Kidney epithelial cell (primary cell): ENCODE data around the gene MAPKAPK5. TPM values are rescaled to one million over a fixed set of nuclear protein-coding genes. Genes with fewer than 3 reads are reported as not detected.
"Not testable (repeated sequence)": the region's sequence is repeated elsewhere in the genome, so short reads cannot be mapped to it uniquely, and the experiment has no call there.

Experiments
- DNase-seq: peaks from one replicate; pipeline ENCODE4 v3.0.0-alpha.2; 2010; ENCODE audit warnings: low read depth
- H3K27me3 ChIP-seq: 2 replicates; pipeline ENCODE4 v1.6.0; 2011; ENCODE audit warnings: low read length; ENCODE audit not compliant: control insufficient read depth, insufficient read depth
- H3K36me3 ChIP-seq: 2 replicates; pipeline ENCODE4 v1.5.1; 2011; ENCODE audit warnings: low read length; ENCODE audit not compliant: control insufficient read depth, insufficient read depth
- H3K4me3 ChIP-seq: 2 replicates; pipeline ENCODE4 v1.5.1; 2011; ENCODE audit warnings: low read depth, mild to moderate bottlenecking, control low read depth, low read length
- total RNA-seq: library from RNA; depleted of rRNA; stranded (reverse); fragments of >200 nt; gene quantifications from 2 replicates; pipeline ENCODE4 v1.2.3, GENCODE V29; 2015
- TF ChIP-seq, protein P1 (sequence below): IDR thresholded peaks from 2 replicates; pipeline ENCODE4 v1.5.1; 2011; ENCODE audit warnings: mild to moderate bottlenecking, moderate library complexity, low read length, control low read depth, inconsistent platforms; ENCODE audit not compliant: insufficient read depth, poor library complexity, severe bottlenecking

The MAPKAPK5 gene
- total RNA-seq, 1 donor from 2014 or later: 58.2 TPM

DNA sequence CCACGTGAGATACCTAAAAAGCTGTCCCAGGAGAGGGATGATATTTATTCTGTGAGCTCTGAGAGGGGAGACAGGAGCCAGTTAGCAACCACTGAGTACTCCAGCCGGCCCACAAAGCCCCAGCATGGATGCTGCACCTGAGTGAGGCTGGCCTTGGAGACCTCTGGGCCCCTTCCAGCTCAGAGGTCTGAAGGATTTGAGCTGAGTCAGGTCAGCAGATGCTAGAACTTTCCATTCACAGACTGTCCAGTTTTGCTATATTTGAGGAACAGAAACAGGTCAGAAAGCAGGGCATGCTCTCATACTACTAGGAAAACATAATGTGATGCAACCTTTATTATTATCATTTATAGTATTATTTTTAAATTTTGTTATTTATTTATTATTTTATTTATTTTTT, 15.0 kb upstream of the MAPKAPK5 start:
- peaks cover 2% of the 10 kb centered on the region for H3K27me3 ChIP-seq
- TF ChIP-seq, protein P1, sequence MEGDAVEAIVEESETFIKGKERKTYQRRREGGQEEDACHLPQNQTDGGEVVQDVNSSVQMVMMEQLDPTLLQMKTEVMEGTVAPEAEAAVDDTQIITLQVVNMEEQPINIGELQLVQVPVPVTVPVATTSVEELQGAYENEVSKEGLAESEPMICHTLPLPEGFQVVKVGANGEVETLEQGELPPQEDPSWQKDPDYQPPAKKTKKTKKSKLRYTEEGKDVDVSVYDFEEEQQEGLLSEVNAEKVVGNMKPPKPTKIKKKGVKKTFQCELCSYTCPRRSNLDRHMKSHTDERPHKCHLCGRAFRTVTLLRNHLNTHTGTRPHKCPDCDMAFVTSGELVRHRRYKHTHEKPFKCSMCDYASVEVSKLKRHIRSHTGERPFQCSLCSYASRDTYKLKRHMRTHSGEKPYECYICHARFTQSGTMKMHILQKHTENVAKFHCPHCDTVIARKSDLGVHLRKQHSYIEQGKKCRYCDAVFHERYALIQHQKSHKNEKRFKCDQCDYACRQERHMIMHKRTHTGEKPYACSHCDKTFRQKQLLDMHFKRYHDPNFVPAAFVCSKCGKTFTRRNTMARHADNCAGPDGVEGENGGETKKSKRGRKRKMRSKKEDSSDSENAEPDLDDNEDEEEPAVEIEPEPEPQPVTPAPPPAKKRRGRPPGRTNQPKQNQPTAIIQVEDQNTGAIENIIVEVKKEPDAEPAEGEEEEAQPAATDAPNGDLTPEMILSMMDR: no peak
- DNase-seq: no peak
- H3K36me3 ChIP-seq: no peaks in the 10 kb centered on the region
- H3K4me3 ChIP-seq: no peak overlapping the region

DNA sequence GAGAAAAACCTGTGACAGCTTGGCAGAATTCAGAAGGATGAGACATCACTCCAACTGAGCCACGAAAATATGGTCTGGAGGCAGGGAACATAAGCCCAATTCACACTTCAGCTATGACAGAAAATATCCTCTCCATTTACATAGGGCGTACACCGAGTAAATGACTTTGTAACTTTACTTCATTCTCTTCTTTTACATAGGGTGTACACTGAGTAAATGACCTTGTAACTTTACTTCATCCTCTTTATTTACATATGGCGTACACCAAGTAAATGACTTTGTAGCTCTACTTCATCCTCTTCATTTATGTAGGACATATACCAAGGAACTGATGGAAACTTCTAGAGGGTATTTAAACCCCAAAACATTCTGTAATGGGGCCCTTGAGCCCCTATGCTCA, 14.1 kb upstream of the MAPKAPK5 start:
- no peaks in the 10 kb centered on the region for H3K27me3 ChIP-seq
- TF ChIP-seq, protein P1: no peak
- no peaks in the 10 kb centered on the region for H3K36me3 ChIP-seq
- no peak for DNase-seq
- no peak overlapping the region for H3K4me3 ChIP-seq

DNA sequence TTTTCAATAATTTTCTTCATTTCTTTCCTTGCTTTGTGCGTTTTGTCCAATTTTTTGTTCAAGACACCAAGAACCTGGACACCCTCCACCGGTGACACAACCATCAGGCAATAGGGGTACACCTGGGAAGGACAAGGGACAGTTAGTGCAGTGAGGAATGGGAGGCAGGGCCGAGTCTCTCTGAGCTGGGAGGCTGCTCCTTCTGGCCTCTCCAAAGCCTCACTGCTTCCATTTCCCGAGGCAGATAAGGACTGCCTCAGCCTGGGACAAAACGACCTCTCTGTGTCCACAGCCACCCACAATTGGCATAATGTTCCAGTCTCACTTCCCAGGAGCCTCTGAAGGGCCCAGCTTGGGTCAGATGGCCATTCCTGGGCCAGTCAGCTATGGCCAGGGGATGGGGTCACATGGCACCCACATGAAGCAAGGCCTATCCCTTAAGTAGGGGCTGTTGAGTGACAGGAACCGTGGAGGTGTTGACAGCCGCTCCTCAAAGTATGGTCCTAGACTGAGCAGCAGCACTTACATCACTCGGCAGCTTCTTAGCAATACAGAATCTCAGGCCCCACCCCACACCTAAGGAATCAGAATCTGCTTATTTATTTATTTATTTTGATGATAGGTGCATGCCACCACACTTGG, 13.6 kb upstream of the MAPKAPK5 start:
- Histone ChIP-seq H3K36me3 (no peaks in the 10 kb centered on the region), H3K27me3 (no peaks in the 10 kb centered on the region), H3K4me3 (no peak overlapping the region)
- TF ChIP-seq, protein P1: no peak
- DNase-seq: no peak

DNA sequence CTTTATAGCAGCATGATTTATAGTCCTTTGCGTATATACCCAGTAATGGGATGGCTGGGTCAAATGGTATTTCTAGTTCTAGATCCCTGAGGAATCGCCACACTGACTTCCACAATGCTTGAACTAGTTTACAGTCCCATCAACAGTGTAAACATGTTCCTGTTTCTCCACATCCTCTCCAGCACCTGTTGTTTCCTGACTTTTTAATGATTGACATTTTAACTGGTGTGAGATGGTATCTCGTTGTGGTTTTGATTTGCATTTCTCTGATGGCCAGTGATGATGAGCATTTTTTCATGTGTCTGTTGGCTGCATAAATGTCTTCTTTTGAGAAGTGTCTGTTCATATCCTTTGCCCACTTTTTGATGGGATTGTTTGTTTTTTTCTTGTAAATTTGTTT, 12.4 kb upstream of the MAPKAPK5 start:
- not testable (repeated sequence) for H3K27me3 ChIP-seq, DNase-seq, H3K36me3 ChIP-seq, H3K4me3 ChIP-seq

DNA sequence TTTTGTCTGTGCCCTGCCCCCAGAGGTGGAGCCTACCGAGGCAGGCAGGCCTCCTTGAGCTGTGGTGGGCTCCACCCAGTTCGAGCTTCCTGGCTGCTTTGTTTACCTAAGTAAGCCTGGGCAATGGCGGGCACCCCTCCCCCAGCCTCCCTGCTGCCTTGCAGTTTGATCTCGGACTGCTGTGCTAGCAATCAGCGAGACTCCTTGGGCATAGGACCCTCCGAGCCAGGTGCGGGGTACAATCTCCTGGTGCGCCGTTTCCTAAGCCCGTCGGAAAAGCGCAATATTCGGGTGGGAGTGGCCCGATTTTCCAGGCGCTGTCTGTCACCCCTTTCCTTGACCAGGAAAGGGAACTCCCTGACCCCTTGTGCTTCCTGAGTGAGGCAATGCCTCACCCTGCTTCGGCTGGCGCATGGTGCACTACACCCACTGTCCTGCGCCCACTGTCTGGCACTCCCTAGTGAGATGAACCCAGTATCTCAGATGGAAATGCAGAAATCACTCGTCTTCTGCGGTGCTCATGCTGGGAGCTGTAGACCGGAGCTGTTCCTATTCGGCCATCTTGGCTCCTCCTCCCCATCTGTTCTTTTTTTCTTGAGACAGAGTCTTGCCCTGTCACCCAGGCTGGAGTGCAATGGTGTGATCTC, 7.2 kb upstream of the MAPKAPK5 start:
- not testable (repeated sequence) for H3K27me3 ChIP-seq, H3K4me3 ChIP-seq, H3K36me3 ChIP-seq, DNase-seq

DNA sequence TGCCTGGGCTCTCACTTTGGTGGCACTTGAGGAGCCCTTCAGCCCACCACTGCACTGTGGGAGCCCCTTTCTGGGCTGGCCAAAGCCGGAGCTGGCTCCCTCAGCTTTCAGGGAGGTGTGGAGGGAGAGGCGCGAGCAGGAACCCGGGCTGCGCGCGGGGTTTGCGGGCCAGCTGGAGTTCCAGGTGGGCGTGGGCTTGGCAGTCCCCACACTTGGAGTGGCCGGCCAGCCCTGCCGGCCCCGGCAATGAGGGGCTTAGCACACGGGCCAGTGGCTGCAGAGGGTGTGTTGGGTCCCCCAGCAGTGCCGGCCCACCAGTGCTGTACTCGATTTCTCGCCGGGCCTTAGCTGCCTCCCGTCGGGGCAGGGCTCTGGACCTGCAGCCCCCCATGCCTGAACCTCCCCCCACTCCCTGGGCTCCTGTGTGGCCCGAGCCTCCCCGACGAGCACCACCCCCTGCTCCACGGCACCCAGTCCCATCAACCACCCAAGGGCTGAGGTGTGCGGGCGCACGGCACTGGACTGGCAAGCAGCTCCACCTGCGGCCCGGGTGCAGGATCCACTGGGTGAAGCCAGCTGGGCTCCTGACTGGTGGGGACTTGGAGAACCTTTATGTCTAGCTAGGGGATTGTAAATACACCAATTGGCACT, 6.4 kb upstream of the MAPKAPK5 start:
- not testable (repeated sequence) for H3K27me3 ChIP-seq, H3K4me3 ChIP-seq, DNase-seq, H3K36me3 ChIP-seq

DNA sequence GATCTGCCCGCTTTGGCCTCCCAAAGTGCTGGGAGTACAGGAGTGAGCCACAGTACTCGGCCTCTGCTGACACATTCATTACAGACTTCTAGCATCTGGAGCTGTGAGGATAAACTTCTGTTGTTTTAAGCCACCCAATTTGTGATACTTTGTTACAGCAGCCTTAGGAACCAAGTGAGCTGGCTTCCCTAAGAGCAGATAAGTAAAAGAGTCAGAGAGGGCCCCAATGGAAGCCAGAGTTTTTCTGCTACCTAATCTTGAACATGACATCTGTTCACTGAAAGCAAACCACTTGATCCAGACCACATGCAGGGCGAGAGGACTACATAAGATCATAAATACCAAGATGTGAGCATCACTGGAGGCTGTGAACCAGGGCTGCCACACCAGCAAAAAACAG, 3.7 kb upstream of the MAPKAPK5 start:
- TF ChIP-seq, protein P1: no peak
- Histone ChIP-seq H3K27me3 (no peaks in the 10 kb centered on the region), H3K36me3 (no peaks in the 10 kb centered on the region), H3K4me3 (no peak overlapping the region)
- DNase-seq: no peak
